HG03196 (cell line): Measurements from ENCODE around the gene BMPR1A.
"Not testable (repeated sequence)": the region's sequence is repeated elsewhere in the genome, so short reads cannot be mapped to it uniquely, and the experiment has no call there.

Source experiments
- ATAC-seq: cut with Tn5 transposase; IDR thresholded peaks from one replicate; pipeline ENCODE4 v1.9.1; 2021; ENCODE audit not compliant: unreplicated experiment

Gene BMPR1A

DNA sequence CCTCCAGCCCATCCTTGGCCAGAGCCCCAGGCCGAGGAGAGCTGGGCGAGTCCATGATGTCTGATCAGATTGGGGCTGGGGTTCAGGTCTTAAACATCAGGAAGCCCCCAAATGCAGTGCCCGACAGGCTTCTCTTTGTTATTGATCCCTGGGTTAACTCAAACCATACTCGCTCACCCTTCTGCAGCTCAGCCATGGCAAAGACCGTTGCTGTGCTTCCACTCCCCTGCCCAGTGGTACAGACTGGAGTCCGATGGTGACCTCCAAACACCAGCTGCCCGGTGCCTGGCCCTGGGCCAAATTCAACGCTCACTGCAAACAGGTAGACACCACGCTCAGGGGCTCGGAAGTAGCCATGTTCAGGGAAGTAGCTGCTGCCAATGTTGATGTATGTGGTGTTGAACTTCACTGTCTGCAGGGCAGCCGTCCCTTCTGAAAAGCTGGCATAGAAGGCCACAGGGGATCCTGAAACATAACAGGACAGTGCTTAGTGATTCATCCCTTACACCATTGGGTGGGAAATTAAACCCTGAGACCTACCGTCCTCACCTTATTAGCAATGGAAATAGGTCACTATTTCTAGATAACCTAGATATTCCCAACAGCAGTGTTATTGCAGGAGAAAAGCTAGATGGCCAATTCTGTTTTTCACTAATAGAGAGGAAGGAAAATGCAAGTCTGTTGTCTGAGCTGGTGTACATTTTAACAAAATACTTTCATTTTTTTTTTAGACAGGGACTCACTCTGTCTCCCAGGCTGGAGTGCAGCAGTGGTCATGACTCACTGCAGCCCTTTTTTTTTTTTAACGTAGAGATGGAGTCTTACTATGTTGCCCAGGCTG, 180.5 kb downstream of the BMPR1A start:
- ATAC-seq = no peak

GRCh38 chr10:86937502-86938154, 181.2 kb downstream of the BMPR1A start:
- ATAC-seq = no peak

DNA sequence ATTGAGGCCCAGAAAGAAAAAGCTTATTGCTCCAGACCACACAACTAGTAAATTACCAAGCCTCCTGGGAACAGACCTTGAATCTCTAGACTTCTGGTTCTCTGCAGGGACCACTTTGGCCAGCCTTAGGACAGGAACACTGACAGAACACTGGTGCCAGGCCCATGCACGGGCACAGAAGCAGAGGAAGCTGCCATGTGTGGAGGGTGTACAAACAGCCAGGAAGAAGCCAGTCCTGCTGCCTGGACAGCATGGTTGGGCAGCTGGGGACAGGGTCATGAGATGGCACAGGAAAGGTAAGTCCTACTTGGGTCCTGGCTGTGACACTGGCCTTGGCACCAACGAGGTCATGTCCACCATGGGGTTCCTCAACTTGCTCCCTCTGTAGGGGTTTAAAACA, 181.8 kb downstream of the BMPR1A start:
- ATAC-seq = no peak

GRCh38 chr10:86940076-86940475, 183.7 kb downstream of the BMPR1A start:
- ATAC-seq = not testable (repeated sequence)

- no peak for ATAC-seq
Observed at GRCh38 chr10:86940677-86941076, 184.3 kb downstream of the BMPR1A start.

DNA sequence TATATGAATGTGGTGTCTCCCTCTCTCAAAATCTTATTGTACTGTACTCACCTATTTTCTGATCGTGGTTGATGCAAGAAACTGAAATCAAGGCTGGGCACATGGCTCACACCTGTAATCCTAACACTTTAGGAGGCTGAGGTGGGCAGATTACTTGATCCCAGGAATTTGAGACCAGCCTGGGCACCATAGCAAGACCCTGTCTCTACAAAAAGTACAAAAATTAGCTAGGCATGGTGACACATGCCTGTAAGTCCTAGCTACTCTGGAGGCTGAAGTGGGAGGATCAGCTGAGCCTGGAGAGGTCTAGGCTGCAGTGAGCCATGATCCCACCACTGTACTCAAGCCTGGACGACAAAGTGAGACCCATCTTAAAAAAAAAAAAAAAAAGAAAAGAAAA, 185.0 kb downstream of the BMPR1A start:
- no peak for ATAC-seq

- ATAC-seq = no peak
Observed at GRCh38 chr10:86941991-86942421, 185.6 kb downstream of the BMPR1A start.

DNA sequence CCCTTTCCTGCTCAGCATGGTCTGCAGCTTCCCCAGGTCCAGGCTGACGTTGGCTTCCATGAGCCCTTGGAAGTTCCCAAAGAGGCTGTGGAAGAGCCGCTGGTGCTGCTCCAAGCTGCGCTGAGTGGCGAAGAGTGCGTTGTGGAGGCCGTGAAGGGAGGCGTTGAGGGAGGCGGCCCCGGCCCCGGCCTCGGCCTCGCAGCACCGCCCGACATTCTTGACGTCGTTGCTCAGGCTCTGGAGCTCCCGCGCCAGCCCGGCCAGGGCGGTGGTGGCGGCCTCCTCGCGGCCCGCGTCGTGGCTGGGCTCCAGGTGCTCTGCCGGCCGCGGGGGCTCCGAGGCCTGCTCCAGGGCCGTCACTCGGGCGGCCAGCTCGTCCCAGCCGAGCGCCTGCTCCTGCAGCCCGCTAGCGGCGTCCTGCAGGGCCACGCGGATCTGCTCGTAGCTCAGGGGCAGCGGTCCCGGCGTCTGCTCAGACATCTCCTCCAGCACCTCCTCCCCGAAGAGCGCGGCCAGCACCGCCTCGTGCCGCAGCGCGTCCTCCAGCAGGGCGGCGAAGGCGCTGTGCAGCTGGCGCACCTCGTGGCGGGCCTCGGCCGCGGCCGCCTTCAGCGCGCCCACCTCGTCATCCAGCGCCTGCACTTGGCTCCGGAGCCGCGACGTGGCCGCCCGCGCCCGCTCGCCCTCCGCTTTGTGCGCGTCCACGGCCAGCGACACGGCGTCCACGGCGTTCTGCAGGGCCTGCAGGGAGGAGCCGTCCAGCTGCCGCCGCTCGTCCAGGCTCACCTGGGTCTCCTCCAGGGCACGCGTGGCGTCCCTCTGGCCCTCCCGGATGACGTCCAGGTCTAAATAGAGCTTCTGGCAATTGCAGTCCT, 186.3 kb downstream of the BMPR1A start:
- no peak for ATAC-seq

DNA sequence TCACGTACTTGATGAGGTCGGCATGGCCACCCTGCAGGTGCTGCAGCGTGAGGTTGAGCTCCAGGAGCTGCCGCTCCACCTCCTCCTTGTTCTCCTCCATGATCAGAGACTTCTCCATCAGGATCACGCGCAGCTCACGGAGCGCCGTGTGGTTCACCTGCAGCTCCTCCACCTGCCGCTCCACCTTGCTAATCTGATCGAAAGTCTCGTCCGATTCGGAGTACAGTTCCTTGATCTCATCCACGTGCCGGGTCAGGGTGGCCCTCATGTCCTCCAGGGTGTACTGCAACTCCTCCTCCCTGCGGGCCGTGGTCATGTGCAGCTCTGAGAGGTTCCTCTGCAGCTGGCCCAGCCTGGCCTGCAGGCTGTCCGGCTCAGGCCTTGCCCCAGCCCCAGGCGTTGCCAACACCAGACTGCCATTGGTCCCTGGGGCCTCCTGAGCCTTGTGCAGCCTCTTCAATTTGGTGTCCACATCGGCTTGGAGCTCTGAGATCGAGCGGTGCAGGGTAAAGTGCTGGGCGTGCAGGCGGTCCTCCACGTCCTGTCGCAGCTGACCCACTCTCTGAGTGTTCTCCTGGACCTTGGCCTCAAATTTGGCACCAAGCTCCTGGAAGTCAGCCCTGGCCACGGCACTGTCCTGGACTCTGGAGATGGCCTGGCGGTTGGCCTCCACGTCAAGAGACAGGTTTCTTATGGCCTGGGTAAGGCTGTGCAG, 187.1 kb downstream of the BMPR1A start:
- ATAC-seq = no peak

DNA sequence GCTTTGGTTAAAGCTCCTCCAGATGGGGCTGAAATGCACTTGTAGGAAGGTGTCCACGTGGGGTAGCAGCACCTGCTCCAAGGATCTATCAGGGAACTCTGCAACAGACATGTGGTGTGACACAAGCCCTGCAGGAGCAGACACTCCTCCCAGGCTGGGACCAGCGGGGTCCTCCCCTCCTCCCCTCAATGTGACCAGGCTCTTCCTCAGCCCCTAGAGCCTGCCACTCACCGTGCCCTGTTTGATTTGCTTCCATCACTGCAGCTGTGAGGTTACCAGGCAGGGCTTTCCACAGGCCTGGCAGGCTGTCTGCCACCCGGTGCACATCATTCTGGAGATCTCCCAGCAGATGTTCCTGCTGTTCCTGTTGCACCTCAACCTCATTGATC, 187.6 kb downstream of the BMPR1A start:
- no peak for ATAC-seq

- ATAC-seq = no peak
Observed at GRCh38 chr10:86944471-86944870, 188.1 kb downstream of the BMPR1A start.

- no peak for ATAC-seq
Observed at GRCh38 chr10:86944907-86945306, 188.5 kb downstream of the BMPR1A start.

DNA sequence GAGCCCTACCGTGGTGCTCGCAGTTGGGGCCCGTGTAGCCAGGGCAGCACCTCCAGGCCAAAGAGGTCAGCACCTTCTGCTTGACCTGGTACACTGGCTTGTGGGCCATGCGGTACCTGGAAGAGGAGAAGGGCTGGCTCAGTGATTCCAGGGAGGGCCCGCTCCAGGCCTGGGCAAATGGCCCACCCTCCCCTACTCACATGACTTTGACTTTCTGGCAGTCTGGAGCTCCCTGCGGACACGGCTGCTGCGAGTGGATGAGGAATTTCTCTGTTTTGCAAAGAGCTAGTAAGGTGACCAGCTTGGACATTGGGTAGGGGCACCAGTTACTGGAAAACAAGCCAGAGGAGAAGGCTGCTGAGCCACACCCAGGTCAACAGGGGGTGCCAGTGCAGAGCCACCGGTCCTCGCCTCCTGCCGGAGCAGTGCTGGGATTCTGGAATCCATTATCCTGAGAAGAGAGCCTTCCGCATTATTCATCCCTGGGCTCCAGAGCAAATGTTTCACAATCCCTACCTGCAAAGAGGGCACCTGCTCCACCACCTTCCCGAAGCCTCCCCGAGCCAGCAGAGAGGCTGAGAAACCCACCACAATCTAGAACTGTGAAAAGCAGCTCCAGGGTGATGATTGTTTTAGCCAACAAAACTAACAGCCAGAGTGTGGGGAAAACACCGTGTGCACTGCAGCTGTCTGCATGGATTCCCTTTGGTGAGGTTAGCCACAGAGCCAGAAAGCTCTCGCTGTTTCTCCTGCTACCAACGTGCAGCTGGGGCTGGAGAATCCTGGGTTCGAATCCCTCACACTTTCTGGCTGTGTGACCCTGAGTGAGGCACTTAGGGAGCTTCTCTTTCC, 189.2 kb downstream of the BMPR1A start:
- ATAC-seq = no peak

GRCh38 chr10:86946213-86947155, 190.1 kb downstream of the BMPR1A start:
- ATAC-seq = no peak

- not testable (repeated sequence) for ATAC-seq
Observed at GRCh38 chr10:86947806-86948205, 191.4 kb downstream of the BMPR1A start.

GRCh38 chr10:86950349-86950748, 193.9 kb downstream of the BMPR1A start:
- no peak for ATAC-seq

DNA sequence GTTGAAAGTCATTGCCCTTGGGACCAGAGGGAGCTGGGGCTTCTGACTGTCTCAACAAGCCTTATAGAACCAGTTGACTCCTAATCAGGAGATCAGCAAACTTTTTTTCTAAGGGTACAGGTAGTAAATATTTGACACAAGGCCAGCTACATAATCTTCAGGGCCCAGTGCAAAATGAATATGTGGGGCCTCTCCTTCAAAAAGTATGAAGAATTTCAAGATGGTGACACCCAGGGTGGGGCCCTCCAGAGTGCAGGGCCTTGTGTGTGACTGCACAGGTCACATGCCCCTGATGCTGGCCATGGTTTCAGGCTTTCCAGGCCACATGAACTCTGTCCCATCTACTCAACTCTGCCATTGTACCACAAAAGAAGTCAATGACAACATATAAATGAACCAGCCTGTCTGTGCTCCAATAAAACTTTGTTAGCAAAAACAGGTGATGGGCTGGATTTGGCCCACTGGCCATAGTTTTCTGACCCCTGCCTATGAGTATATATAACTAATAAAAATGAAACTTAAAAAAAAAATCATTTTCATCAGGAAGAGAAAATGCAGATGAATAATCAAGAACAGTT, 194.9 kb downstream of the BMPR1A start:
- ATAC-seq = no peak

- ATAC-seq = no peak
Observed at GRCh38 chr10:86952106-86952505, 195.7 kb downstream of the BMPR1A start.
